ENCODE results near the gene PPP1R14B. TPM values are rescaled to one million over a fixed set of nuclear protein-coding genes. Genes with fewer than 3 reads are reported as not detected.

The PPP1R14B gene
- total RNA-seq, 1 donor from 2014 or later: 316 TPM

Other genes starting within 250 kb of the PPP1R14B start
- not detected in 2 replicates for gene FLRT1, start 211.0 kb downstream of the PPP1R14B start, total RNA-seq
- 22.1 and 26.0 TPM in 2 replicates for gene MACROD1, start 80.8 kb downstream of the PPP1R14B start, total RNA-seq
- gene STIP1, start 60.8 kb downstream of the PPP1R14B start, total RNA-seq: 199 and 219 TPM in 2 replicates
- 31.7 and 38.9 TPM in 2 replicates for gene FERMT3, start 40.2 kb downstream of the PPP1R14B start, total RNA-seq
- 39.7 and 47.4 TPM in 2 replicates for gene TRPT1, start 20.8 kb downstream of the PPP1R14B start, total RNA-seq
- gene NUDT22, start 20.7 kb downstream of the PPP1R14B start, total RNA-seq: 50.7 and 53.5 TPM in 2 replicates
- gene DNAJC4, start 16.4 kb downstream of the PPP1R14B start, total RNA-seq: 19.1 and 27.2 TPM in 2 replicates
- 65.9 and 69.2 TPM in 2 replicates for gene VEGFB, start 12.4 kb downstream of the PPP1R14B start, total RNA-seq
- 52.4 and 52.8 TPM in 2 replicates for gene FKBP2, start 5.8 kb downstream of the PPP1R14B start, total RNA-seq
- 62.2 and 78.0 TPM in 2 replicates for gene PLCB3, start 4.6 kb upstream of the PPP1R14B start, total RNA-seq
- gene BAD, start 37.7 kb upstream of the PPP1R14B start, total RNA-seq: 121 and 150 TPM in 2 replicates
- gene GPR137, start 38.9 kb upstream of the PPP1R14B start, total RNA-seq: 28.1 and 41.5 TPM in 2 replicates
- not detected in 2 replicates for gene KCNK4, start 44.4 kb upstream of the PPP1R14B start, total RNA-seq
- not detected in 2 replicates for gene CATSPERZ, start 53.4 kb upstream of the PPP1R14B start, total RNA-seq
- gene ESRRA, start 58.6 kb upstream of the PPP1R14B start, total RNA-seq: 46.9 and 47.2 TPM in 2 replicates
- gene TRMT112, start 70.6 kb upstream of the PPP1R14B start, total RNA-seq: 217 and 259 TPM in 2 replicates
- 305 and 480 TPM in 2 replicates for gene PRDX5, start 71.2 kb upstream of the PPP1R14B start, total RNA-seq
- gene CCDC88B, start 93.3 kb upstream of the PPP1R14B start, total RNA-seq: 3.2 and 3.4 TPM in 2 replicates
- gene RPS6KA4, start 112.2 kb upstream of the PPP1R14B start, total RNA-seq: 42.1 and 49.0 TPM in 2 replicates